Measurements from ENCODE around the gene NHS. TPM values are rescaled to one million over a fixed set of nuclear protein-coding genes. Genes with fewer than 3 reads are reported as not detected.

The NHS gene
- total and polyA plus RNA-seq, 4 donors, result 4.3 to 28.2 (median 13.3) TPM

DNA sequence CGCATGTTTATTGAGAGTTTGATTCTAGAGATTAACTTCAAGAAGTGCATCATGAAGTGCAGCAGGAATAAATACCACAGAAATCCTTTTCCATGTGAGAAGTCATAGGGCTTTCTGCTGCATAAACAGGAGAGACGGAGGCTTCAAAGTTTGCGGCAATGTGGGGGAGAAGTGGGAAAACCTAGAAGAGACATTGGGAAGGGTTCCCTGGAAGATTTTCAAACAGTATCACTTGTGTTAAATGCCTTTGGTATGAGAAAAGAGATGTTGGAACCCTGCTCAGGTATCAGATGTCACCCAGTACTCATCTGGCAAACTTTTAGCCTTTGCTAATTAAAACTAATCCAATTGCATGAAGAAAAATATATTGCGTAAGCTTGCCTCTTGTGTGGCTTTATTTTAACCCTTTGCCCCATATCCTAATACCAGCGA is 15.4 kb downstream of the NHS start:
- Histone ChIP-seq H3K4me1 (ENCODE audit: control insufficient read depth in 1 of 2, insufficient read depth in 2 of 2, low read length in 2 of 2) (no peaks in the 10 kb centered on the region), H3K27me3 (ENCODE audit: control insufficient read depth in 1 of 2, insufficient read depth in 2 of 2, low read length in 1 of 2) (no peaks in the 10 kb centered on the region), H3K27ac (ENCODE audit: low read depth in 1 of 2, low read length in 2 of 2) (no peak overlapping the region), H3K36me3 (ENCODE audit: control insufficient read depth in 1 of 2, insufficient read depth in 2 of 2, low read length in 1 of 2) (no peaks in the 10 kb centered on the region), H3K4me3 (ENCODE audit: low read length in 2 of 2) (no peak overlapping the region), H3K9me3 (ENCODE audit: control insufficient read depth, low read length) (no peaks in the 10 kb centered on the region)
- intact Hi-C loops (cut with DNase I), result no loop called here
- WGBS, 2 donors, result 75 to 90% methylated on average over 5 of the region's 5 CpGs
- ATAC-seq (ENCODE audit: low FRiP score) (no peak), DNase-seq (no peak)

DNA sequence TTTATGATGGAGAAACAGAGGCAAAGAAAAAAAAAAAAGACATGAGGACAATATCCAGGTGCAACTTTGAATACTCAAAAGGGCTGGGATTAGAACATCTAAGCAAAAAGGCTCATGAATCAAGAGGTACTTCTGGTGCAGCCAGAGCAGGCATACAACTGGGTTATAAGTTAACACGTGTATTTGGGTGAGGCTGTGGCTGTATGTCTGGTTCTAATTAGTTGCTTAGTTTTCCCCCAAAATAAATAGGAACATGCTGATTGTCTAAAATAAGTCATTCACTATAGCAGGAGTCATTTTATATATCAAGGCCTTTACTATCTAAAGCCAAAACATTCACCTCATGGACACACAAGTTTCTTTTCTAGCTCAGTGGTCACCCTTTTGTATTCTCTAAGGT is 20.2 kb downstream of the NHS start:
- H3K27ac ChIP-seq (ENCODE audit: low read depth in 1 of 2, low read length in 2 of 2), result no peak overlapping the region
- 27 to 58% methylated on average over 1 of the region's 1 CpG for whole genome bisulfite sequencing, 2 donors
- no peak overlapping the region for H3K4me3 ChIP-seq (ENCODE audit: low read length in 2 of 2)
- intact Hi-C loops (cut with DNase I), result no loop called here
- no peaks in the 10 kb centered on the region for H3K9me3 ChIP-seq (ENCODE audit: control insufficient read depth, low read length)
- no peaks in the 10 kb centered on the region for H3K4me1 ChIP-seq (ENCODE audit: control insufficient read depth in 1 of 2, insufficient read depth in 2 of 2, low read length in 2 of 2)
- H3K36me3 ChIP-seq (ENCODE audit: control insufficient read depth in 1 of 2, insufficient read depth in 2 of 2, low read length in 1 of 2), result no peaks in the 10 kb centered on the region
- DNase-seq (no peak), ATAC-seq (ENCODE audit: low FRiP score) (no peak)
- no peaks in the 10 kb centered on the region for H3K27me3 ChIP-seq (ENCODE audit: control insufficient read depth in 1 of 2, insufficient read depth in 2 of 2, low read length in 1 of 2)

DNA sequence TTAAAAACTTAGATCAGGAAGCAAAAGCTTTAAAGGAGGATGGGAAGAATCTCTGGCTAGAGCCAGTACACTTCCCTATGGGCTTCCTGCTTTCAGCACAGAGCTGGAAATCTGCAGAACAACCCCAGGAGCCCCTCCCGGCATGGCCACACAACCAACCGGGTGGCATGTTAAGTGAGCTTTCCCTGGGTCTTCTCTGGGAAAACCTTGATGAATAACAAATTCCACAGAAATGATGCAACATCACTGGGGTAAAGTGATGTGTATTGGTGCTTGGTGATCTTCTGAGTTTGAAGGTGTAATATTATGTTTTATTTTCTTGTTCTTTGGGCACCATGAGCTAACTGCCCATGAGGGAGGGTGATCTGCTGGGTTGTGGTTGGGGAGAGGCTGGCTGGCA is 22.1 kb downstream of the NHS start:
- intact Hi-C loops (cut with DNase I), result no loop called here
- 27 to 63% methylated on average over 2 of the region's 2 CpGs for WGBS, 2 donors
- H3K36me3 ChIP-seq (ENCODE audit: control insufficient read depth in 1 of 2, insufficient read depth in 2 of 2, low read length in 1 of 2), result no peaks in the 10 kb centered on the region
- no peaks in the 10 kb centered on the region for H3K4me1 ChIP-seq (ENCODE audit: control insufficient read depth in 1 of 2, insufficient read depth in 2 of 2, low read length in 2 of 2)
- DNase-seq (no peak), ATAC-seq (ENCODE audit: low FRiP score) (no peak)
- no peak overlapping the region for H3K4me3 ChIP-seq (ENCODE audit: low read length in 2 of 2)
- no peaks in the 10 kb centered on the region for H3K9me3 ChIP-seq (ENCODE audit: control insufficient read depth, low read length)
- H3K27ac ChIP-seq (ENCODE audit: low read depth in 1 of 2, low read length in 2 of 2), result no peak overlapping the region
- H3K27me3 ChIP-seq (ENCODE audit: control insufficient read depth in 1 of 2, insufficient read depth in 2 of 2, low read length in 1 of 2), result no peaks in the 10 kb centered on the region

DNA sequence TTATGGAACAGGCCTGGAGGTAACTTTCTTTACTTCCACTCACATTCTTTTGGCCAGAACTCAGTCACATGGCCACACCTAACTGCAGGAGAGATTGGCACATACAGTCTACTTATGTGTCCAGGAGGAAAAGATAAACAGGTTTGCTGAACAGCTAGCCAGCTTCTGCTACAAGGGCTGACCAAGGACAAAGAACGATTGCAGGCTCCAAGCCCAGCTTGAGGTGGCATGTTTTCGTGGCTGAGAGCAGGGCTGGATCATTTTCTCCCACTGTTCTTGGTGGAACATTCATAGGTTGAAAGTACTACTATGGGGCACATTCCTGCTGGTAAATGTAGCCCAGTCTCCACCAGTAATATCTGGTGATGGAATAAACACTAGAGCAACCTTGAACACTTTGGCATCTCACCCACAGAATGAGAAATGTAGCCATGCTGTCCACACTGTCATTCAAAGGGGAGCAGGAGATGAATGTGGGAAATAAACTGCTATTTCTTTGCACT is 28.2 kb downstream of the NHS start:
- WGBS, 2 donors, result 7 to 35% methylated on average over 2 of the region's 2 CpGs
- H3K9me3 ChIP-seq (ENCODE audit: control insufficient read depth, low read length), result no peaks in the 10 kb centered on the region
- ATAC-seq (ENCODE audit: low FRiP score) (peak; percentile 55), DNase-seq (no peak)
- intact Hi-C loops (cut with DNase I), result no loop called here
- H3K4me3 ChIP-seq (ENCODE audit: low read length in 2 of 2), result no peak overlapping the region
- no peaks in the 10 kb centered on the region for H3K27me3 ChIP-seq (ENCODE audit: control insufficient read depth in 1 of 2, insufficient read depth in 2 of 2, low read length in 1 of 2)
- H3K27ac ChIP-seq (ENCODE audit: low read depth in 1 of 2, low read length in 2 of 2), result peak overlapping the region in 1 of 2 donors; percentile 81
- no peaks in the 10 kb centered on the region for H3K36me3 ChIP-seq (ENCODE audit: control insufficient read depth in 1 of 2, insufficient read depth in 2 of 2, low read length in 1 of 2)
- H3K4me1 ChIP-seq (ENCODE audit: control insufficient read depth in 1 of 2, insufficient read depth in 2 of 2, low read length in 2 of 2), result peaks cover 0 to 11% of the 10 kb centered on the region in 2 donors

DNA sequence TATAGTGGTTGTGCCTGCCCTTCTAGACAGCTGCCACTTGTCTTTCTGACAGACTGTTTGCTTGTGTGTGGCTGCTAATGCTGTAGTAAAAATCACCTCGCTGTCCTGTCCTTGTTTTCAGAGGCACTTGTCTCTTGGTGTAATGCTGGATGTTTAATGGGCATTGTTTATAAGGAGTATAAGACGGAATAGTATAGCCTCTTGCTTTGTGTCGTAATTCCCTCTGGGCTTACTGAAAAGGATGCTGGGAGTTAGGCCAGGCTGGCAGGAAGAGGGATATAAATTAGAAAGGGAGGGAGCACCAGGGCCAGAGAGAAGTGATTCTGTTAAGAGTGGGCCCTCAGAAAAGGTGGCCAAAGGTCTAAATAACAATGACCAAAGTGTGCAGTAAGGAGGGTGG is 29.0 kb downstream of the NHS start:
- no peak for ATAC-seq (ENCODE audit: low FRiP score)
- H3K27me3 ChIP-seq (ENCODE audit: control insufficient read depth in 1 of 2, insufficient read depth in 2 of 2, low read length in 1 of 2), result no peaks in the 10 kb centered on the region
- no peaks in the 10 kb centered on the region for H3K9me3 ChIP-seq (ENCODE audit: control insufficient read depth, low read length)
- intact Hi-C loops (cut with DNase I), result no loop called here
- no peak for DNase-seq
- 23 to 43% methylated on average over 3 of the region's 3 CpGs for WGBS, 2 donors
- peak overlapping the region; percentile 28 to 81 for H3K27ac ChIP-seq (ENCODE audit: low read depth in 1 of 2, low read length in 2 of 2)
- no peaks in the 10 kb centered on the region for H3K36me3 ChIP-seq (ENCODE audit: control insufficient read depth in 1 of 2, insufficient read depth in 2 of 2, low read length in 1 of 2)
- H3K4me1 ChIP-seq (ENCODE audit: control insufficient read depth in 1 of 2, insufficient read depth in 2 of 2, low read length in 2 of 2), result peaks cover 0 to 11% of the 10 kb centered on the region in 2 donors
- H3K4me3 ChIP-seq (ENCODE audit: low read length in 2 of 2), result no peak overlapping the region

DNA sequence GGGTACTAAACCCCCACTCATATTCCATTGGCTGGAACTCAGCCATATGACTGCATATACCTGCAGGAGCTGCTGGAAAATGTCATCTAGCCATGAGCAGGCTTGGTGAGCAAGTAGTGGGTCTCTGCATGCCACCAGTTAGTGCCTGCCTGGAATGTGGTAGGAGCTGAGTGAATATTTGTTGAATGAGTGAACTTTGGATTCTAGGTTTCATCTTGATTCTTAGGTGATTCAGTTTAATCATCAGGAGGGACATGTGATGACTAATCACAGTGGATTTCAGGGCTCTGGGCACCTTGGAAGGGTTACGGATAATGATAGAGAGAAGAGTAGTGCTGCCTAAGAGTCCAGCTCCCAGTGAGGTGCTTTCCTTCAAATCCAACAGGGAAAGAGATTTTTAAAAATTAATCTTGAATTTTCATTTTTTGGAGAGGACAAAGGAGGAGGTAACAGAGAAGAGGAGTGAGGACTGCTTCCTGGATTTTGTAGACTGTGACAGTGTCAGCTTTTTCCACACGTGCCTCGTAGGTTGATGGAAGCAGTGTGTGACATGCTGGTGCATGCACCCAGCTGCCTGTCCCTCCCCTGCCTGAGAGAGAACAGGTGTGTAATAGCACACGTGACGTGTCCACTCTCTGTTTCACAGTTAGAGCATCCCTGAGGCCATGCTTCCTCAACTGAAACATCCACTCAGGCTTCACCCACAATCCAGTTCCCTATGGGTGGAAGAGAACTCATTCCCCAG is 30.4 kb downstream of the NHS start:
- 72 to 84% methylated on average over 5 of the region's 5 CpGs for WGBS, 2 donors
- Histone ChIP-seq H3K36me3 (ENCODE audit: control insufficient read depth in 1 of 2, insufficient read depth in 2 of 2, low read length in 1 of 2) (no peaks in the 10 kb centered on the region), H3K4me1 (ENCODE audit: control insufficient read depth in 1 of 2, insufficient read depth in 2 of 2, low read length in 2 of 2) (peaks cover 0 to 11% of the 10 kb centered on the region in 2 donors), H3K4me3 (ENCODE audit: low read length in 2 of 2) (no peak overlapping the region), H3K27me3 (ENCODE audit: control insufficient read depth in 1 of 2, insufficient read depth in 2 of 2, low read length in 1 of 2) (no peaks in the 10 kb centered on the region), H3K9me3 (ENCODE audit: control insufficient read depth, low read length) (no peaks in the 10 kb centered on the region), H3K27ac (ENCODE audit: low read depth in 1 of 2, low read length in 2 of 2) (no peak overlapping the region)
- no peak for DNase-seq
- ATAC-seq (ENCODE audit: low FRiP score), result no peak
- intact Hi-C loops (cut with DNase I), result no loop called here

DNA sequence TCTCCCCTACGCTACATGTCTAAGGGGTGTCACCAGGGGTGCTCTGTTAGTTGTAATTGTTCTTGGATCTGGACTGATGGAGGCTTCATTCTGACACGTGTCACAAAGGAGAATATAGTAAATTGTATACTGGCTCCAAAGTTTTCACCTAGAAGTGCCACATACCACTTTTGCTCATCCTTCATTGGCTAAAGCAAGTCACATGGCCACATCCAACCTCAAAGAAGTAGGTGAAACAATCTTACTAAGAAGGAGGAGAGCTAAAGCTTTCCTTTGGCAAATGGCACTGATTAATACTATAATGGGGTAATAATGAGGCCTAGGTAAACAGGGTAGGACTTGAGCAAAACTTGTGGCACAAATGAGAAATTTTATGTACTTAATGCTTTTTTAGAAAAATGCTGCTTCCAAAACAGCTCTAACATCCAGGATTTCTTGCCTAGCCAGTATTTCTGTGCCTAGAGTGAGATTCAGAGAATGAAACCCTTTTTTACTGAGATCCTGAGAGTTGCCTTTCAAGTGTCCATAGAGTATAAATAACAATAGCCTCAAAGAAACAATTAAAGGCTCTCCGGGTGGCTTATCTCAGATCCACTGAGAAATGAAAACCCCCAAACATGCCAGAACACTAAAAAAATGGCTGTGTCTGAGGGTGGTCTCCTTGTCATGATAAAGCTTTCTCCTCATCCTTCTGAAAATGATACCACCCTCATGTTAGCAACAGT is 34.7 kb downstream of the NHS start:
- WGBS, 2 donors, result 67 to 93% methylated on average over 3 of the region's 3 CpGs
- no peaks in the 10 kb centered on the region for H3K27me3 ChIP-seq (ENCODE audit: control insufficient read depth in 1 of 2, insufficient read depth in 2 of 2, low read length in 1 of 2)
- intact Hi-C loops (cut with DNase I), result no loop called here
- DNase-seq (no peak), ATAC-seq (ENCODE audit: low FRiP score) (no peak)
- H3K27ac ChIP-seq (ENCODE audit: low read depth in 1 of 2, low read length in 2 of 2), result no peak overlapping the region
- peaks cover 0 to 7% of the 10 kb centered on the region in 2 donors for H3K4me1 ChIP-seq (ENCODE audit: control insufficient read depth in 1 of 2, insufficient read depth in 2 of 2, low read length in 2 of 2)
- H3K9me3 ChIP-seq (ENCODE audit: control insufficient read depth, low read length), result no peaks in the 10 kb centered on the region
- H3K4me3 ChIP-seq (ENCODE audit: low read length in 2 of 2), result no peak overlapping the region
- H3K36me3 ChIP-seq (ENCODE audit: control insufficient read depth in 1 of 2, insufficient read depth in 2 of 2, low read length in 1 of 2), result no peaks in the 10 kb centered on the region

DNA sequence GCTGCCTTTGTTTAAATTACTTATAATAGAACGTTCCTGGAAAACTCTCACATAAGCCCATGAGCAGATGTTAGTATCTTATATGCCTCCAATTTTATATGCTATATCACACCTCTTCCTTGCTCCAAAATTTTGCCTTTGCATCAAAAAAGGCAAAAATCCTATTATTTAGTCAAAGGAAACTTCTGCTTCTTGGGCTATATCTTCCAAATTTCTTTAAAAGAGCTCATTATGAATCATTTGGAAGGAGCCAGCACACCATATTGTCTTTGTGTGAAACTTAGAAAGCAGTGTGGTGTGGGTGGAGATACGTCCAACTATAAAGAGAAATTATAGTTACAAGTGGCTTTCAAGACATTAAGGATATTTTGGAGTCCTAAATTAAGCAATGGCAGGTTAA is 35.7 kb downstream of the NHS start:
- H3K4me1 ChIP-seq (ENCODE audit: control insufficient read depth in 1 of 2, insufficient read depth in 2 of 2, low read length in 2 of 2), result peaks cover 0 to 7% of the 10 kb centered on the region in 2 donors
- no peaks in the 10 kb centered on the region for H3K27me3 ChIP-seq (ENCODE audit: control insufficient read depth in 1 of 2, insufficient read depth in 2 of 2, low read length in 1 of 2)
- ATAC-seq (ENCODE audit: low FRiP score) (no peak), DNase-seq (no peak)
- 63 to 89% methylated on average over 2 of the region's 2 CpGs for WGBS, 2 donors
- no peak overlapping the region for H3K27ac ChIP-seq (ENCODE audit: low read depth in 1 of 2, low read length in 2 of 2)
- no peaks in the 10 kb centered on the region for H3K36me3 ChIP-seq (ENCODE audit: control insufficient read depth in 1 of 2, insufficient read depth in 2 of 2, low read length in 1 of 2)
- no peaks in the 10 kb centered on the region for H3K9me3 ChIP-seq (ENCODE audit: control insufficient read depth, low read length)
- no peak overlapping the region for H3K4me3 ChIP-seq (ENCODE audit: low read length in 2 of 2)
- intact Hi-C loops (cut with DNase I), result no loop called here

DNA sequence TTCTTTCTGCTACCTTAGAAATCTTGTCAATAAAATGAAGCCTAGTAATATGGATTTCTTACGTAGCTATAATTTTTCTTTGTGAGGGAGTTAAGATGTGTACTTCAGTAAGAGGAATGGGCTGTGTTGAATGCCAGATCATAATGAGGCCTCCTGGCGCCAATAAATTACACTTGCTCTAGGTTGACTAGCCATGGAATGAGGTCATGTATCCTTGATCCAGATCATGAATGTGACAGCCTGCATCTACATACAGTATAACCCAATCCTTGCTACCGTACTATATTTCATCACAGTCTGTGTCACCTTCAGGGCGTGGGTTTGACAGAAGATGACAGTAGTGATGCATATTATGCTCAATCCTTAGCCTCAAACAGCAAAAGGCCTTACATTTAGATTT is 36.2 kb downstream of the NHS start:
- peaks cover 2 to 3% of the 10 kb centered on the region in 2 donors for H3K4me1 ChIP-seq (ENCODE audit: control insufficient read depth in 1 of 2, insufficient read depth in 2 of 2, low read length in 2 of 2)
- intact Hi-C loops (cut with DNase I), result no loop called here
- WGBS, 2 donors, result 69 to 84% methylated on average over 4 of the region's 4 CpGs

More for the DNA sequence above, 36.2 kb downstream of the NHS start:
- DNase-seq, result no peak
- Histone ChIP-seq H3K27me3 (ENCODE audit: control insufficient read depth in 1 of 2, insufficient read depth in 2 of 2, low read length in 1 of 2) (no peaks in the 10 kb centered on the region), H3K36me3 (ENCODE audit: control insufficient read depth in 1 of 2, insufficient read depth in 2 of 2, low read length in 1 of 2) (no peaks in the 10 kb centered on the region), H3K27ac (ENCODE audit: low read depth in 1 of 2, low read length in 2 of 2) (no peak overlapping the region), H3K9me3 (ENCODE audit: control insufficient read depth, low read length) (no peaks in the 10 kb centered on the region), H3K4me3 (ENCODE audit: low read length in 2 of 2) (no peak overlapping the region)
- no peak for ATAC-seq (ENCODE audit: low FRiP score)

All from aorta (tissue), 5 donors.